ENCODE measurements around the gene MCF2L. TPM values are rescaled to one million over a fixed set of nuclear protein-coding genes. Genes with fewer than 3 reads are reported as not detected.

Gene MCF2L
- total and polyA plus RNA-seq, 2 experiments from 2014 or later = 4.8 to 25.6 TPM

GRCh38 chr13:113045251-113046127 is 76.5 kb downstream of the MCF2L start:
- Mint-ChIP-seq H3K27ac (no peak overlapping the region), H3K36me3 (ENCODE audit: low read depth) (no peaks in the 10 kb centered on the region)

More at GRCh38 chr13:113045251-113046127, 76.5 kb downstream of the MCF2L start:
- TF ChIP-seq POLR2AphosphoS5 (IDR thresholded peaks at IDR 0.05; ENCODE audit: low read depth) (no peak), REST (IDR thresholded peaks at IDR 0.05; ENCODE audit: unreplicated experiment) (no peak), JUNB (IDR thresholded peaks at IDR 0.05; ENCODE audit: unreplicated experiment) (no peak), ZNF331 (CRISPR knock-in tag; IDR thresholded peaks at IDR 0.05; ENCODE audit: low read depth) (no peak), CREB1 (CRISPR knock-in tag; IDR thresholded peaks at IDR 0.05; ENCODE audit: low read depth) (no peak), EZH2 (IDR thresholded peaks at IDR 0.05; ENCODE audit: low read depth, unreplicated experiment) (no peak), EZH2phosphoT487 (IDR thresholded peaks at IDR 0.05; ENCODE audit: unreplicated experiment) (no peak), STAT1 (IDR thresholded peaks at IDR 0.05; ENCODE audit: unreplicated experiment) (no peak), NANOG (IDR thresholded peaks at IDR 0.05; ENCODE audit: borderline replicate concordance) (no peak), ZNF114 (CRISPR knock-in tag; IDR thresholded peaks at IDR 0.05) (no peak), CTCF (conservative IDR thresholded peaks at IDR 0.05; ENCODE audit: low read depth in 2 of 2) (no peak), ETS1 (IDR thresholded peaks at IDR 0.05) (no peak), ZNF462 (CRISPR knock-in tag; IDR thresholded peaks at IDR 0.05) (no peak)
- ATAC-seq (no peak), DNase-seq (ENCODE audit: low spot score) (no peak)
- H3K4me2 ChIP-seq = no peak overlapping the region
- no peaks in the 10 kb centered on the region for H3K4me1 ChIP-seq (ENCODE audit: insufficient read depth)
- Mint-ChIP-seq H3K9me3 (no peaks in the 10 kb centered on the region; the same call in 2 of the 3 replicates), H3K4me3 (no peak overlapping the region), H3K4me1 (peaks cover 4% of the 10 kb centered on the region), H3K27me3 (ENCODE audit: insufficient read depth, low read depth, poor library complexity) (peaks cover 11% of the 10 kb centered on the region)
- no peak overlapping the region for H2AFZ ChIP-seq
- no peaks in the 10 kb centered on the region for H3K9me2 ChIP-seq (ENCODE audit: insufficient read depth)
- no peaks in the 10 kb centered on the region for H3K27me3 ChIP-seq (ENCODE audit: insufficient read depth)
- no peaks in the 10 kb centered on the region for H3K79me2 ChIP-seq (replicated peaks; ENCODE audit: insufficient read depth)
- no peak overlapping the region for H3K4me3 ChIP-seq
- no peak overlapping the region for H3K27ac ChIP-seq (ENCODE audit: low read depth)
- no peaks in the 10 kb centered on the region for H3K36me3 ChIP-seq (ENCODE audit: insufficient read depth)
- H4K20me1 ChIP-seq (replicated peaks; ENCODE audit: insufficient read depth) = no peaks in the 10 kb centered on the region
- no peaks in the 10 kb centered on the region for H3F3A ChIP-seq (replicated peaks; ENCODE audit: low read depth)
